ENCODE results near the gene RRBP1. TPM values are rescaled to one million over a fixed set of nuclear protein-coding genes. Genes with fewer than 3 reads are reported as not detected.

The RRBP1 gene
- total RNA-seq, 1 donor from 2014 or later: 65.0 TPM

DNA sequence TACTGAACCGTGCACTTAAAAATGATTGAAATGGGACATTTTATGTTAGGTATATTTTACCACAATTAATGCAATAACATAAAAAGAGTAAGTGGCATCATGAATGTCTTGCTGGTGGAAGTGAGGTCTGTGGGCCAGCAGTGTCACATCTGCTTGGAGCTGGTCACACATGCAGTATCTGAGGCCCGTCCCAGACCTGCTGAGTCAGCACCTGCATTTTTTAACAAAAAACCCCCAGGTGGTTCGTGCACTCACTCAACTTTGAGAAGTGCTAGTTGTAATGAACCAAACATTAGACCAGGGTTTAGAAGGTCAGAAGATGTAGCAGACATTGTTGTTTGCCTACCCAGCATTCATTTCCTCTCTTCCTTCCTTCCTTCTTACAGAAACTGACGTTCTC, 38.7 kb upstream of the RRBP1 start:
- no peak for FAIRE-seq
- TF ChIP-seq CTCF (IDR thresholded peaks at IDR 0.05; ENCODE audit: insufficient read depth, low read length, severe bottlenecking): no peak

GRCh38 chr20:17716331-17716730, 34.3 kb upstream of the RRBP1 start:
- Histone ChIP-seq H3K4me3 (ENCODE audit: low read depth, low read length) (no peak overlapping the region), H3K36me3 (ENCODE audit: control insufficient read depth, insufficient read depth, low read length) (no peaks in the 10 kb centered on the region), H3K27me3 (ENCODE audit: control insufficient read depth, insufficient read depth, low read length) (no peaks in the 10 kb centered on the region)
- no peak for FAIRE-seq
- DNase-seq (ENCODE audit: low read depth): no peak
- no peak for TF ChIP-seq CTCF (IDR thresholded peaks at IDR 0.05; ENCODE audit: insufficient read depth, low read length, severe bottlenecking)

More for the DNA sequence above, 38.7 kb upstream of the RRBP1 start:
- Histone ChIP-seq H3K4me3 (ENCODE audit: low read depth, low read length) (no peak overlapping the region), H3K27me3 (ENCODE audit: control insufficient read depth, insufficient read depth, low read length) (no peaks in the 10 kb centered on the region), H3K36me3 (ENCODE audit: control insufficient read depth, insufficient read depth, low read length) (no peaks in the 10 kb centered on the region)
- DNase-seq (ENCODE audit: low read depth): no peak

- no peak overlapping the region for H3K4me3 ChIP-seq (ENCODE audit: low read depth, low read length)
- no peaks in the 10 kb centered on the region for H3K27me3 ChIP-seq (ENCODE audit: control insufficient read depth, insufficient read depth, low read length)
- DNase-seq (ENCODE audit: low read depth): no peak
- FAIRE-seq: no peak
- H3K36me3 ChIP-seq (ENCODE audit: control insufficient read depth, insufficient read depth, low read length): no peaks in the 10 kb centered on the region
- TF ChIP-seq CTCF (IDR thresholded peaks at IDR 0.05; ENCODE audit: insufficient read depth, low read length, severe bottlenecking): no peak
Measured at GRCh38 chr20:17715075-17715474, 33.0 kb upstream of the RRBP1 start.

DNA sequence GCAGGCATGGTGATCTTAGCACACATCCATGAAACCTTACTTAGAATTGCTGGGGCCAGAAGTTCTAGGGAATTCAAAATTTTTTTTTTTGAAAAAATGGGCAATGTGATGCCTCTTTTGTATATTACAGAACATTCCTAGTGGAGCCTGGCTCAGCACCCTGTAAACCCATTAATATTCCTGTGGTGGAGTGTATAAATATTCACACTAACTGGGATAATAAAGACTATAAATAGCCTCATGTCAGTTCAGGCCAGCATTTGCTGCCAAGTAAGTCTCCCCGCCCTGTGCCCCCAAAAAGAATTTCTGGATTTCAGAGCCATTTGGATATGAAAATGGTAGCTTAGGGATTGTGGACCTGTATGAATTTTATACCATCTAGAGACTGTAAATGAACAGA, 32.6 kb upstream of the RRBP1 start:
- Histone ChIP-seq H3K27me3 (ENCODE audit: control insufficient read depth, insufficient read depth, low read length) (no peaks in the 10 kb centered on the region), H3K36me3 (ENCODE audit: control insufficient read depth, insufficient read depth, low read length) (no peaks in the 10 kb centered on the region), H3K4me3 (ENCODE audit: low read depth, low read length) (no peak overlapping the region)
- no peak for TF ChIP-seq CTCF (IDR thresholded peaks at IDR 0.05; ENCODE audit: insufficient read depth, low read length, severe bottlenecking)
- DNase-seq (ENCODE audit: low read depth) (no peak), FAIRE-seq (no peak)

DNA sequence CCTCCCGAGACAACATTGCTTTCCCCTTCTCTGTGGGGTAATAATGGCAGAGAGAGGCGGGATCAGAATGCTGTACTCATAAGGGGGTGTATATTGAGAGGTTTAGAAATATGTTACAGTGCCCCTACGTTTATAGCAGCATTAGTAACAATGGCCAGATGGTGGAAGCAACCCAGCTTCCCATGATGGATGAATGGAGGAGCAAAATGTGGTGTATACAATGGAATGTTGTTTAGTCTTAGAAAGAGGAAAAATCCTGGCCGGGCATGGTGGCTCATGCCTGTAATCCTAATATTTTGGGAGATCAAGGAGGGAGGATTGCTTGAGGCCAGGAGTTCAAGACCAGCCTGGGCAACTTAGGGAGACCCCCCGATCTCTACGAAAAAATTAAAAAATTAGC, 30.7 kb upstream of the RRBP1 start:
- FAIRE-seq (no peak), DNase-seq (ENCODE audit: low read depth) (no peak)
- Histone ChIP-seq H3K27me3 (ENCODE audit: control insufficient read depth, insufficient read depth, low read length) (no peaks in the 10 kb centered on the region), H3K4me3 (ENCODE audit: low read depth, low read length) (no peak overlapping the region), H3K36me3 (ENCODE audit: control insufficient read depth, insufficient read depth, low read length) (no peaks in the 10 kb centered on the region)
- no peak for TF ChIP-seq CTCF (IDR thresholded peaks at IDR 0.05; ENCODE audit: insufficient read depth, low read length, severe bottlenecking)

DNA sequence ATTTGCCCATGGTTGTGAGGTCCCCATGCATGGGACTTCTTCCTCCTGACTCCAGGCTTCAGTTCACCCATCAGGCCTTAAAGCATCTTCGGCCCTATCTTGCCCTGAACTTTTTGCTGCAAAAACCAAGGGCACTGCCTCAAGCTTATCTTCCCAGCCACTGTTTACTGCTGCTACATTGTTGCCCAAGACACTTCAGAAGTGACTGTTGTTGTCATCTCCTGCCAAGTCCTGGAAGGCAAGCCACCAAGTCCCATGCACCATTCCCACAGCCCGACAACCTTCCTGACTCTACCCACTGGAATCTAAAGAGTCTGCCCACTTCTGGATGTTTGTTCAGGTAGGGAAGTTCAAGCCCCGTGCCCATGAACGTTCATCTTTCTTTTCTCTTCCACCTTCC, 30.2 kb upstream of the RRBP1 start:
- no peak for DNase-seq (ENCODE audit: low read depth)
- no peak for TF ChIP-seq CTCF (IDR thresholded peaks at IDR 0.05; ENCODE audit: insufficient read depth, low read length, severe bottlenecking)
- Histone ChIP-seq H3K27me3 (ENCODE audit: control insufficient read depth, insufficient read depth, low read length) (no peaks in the 10 kb centered on the region), H3K4me3 (ENCODE audit: low read depth, low read length) (no peak overlapping the region), H3K36me3 (ENCODE audit: control insufficient read depth, insufficient read depth, low read length) (no peaks in the 10 kb centered on the region)
- no peak for FAIRE-seq
